HEK293 (cell line): ENCODE measurements around the gene MAEA.

Experiments
- CTCF ChIA-PET: fragments of 350-600 bp; formaldehyde crosslinking; extraction: SDS; loops from one replicate; lab custom pipeline; 2021; ENCODE audit warnings: antibody characterized with exemption; lab: Yijun Ruan, JAX
- POLR2A ChIA-PET: fragments of 300-600 bp; formaldehyde crosslinking; extraction: SDS; loops from one replicate; lab custom pipeline; 2020; ENCODE audit warnings: antibody characterized with exemption, inconsistent platforms; lab: Yijun Ruan, JAX
- H3K27ac ChIP-seq: fragments of 200-500 bp; sonication (Bioruptor generic); 2 replicates; pipeline ENCODE4 v1.5.1; 2014; ENCODE audit warnings: low read depth, low read length, control low read depth, inconsistent platforms; ENCODE audit errors: extremely low read depth
- H3K36me3 ChIP-seq, 2 experiments: fragments of 200-500 bp in 1 of 2; sonication (Bioruptor generic) in 1 of 2; 1 replicate in 1 of 2; 2 replicates in 1 of 2; pipeline ENCODE4 v1.5.1; 2014 to 2017; ENCODE audit warnings: inconsistent platforms in 2 of 2, low read length in 2 of 2; ENCODE audit not compliant: control insufficient read depth in 2 of 2, insufficient read depth in 1 of 2
- H3K4me1 ChIP-seq: fragments of 200-500 bp; sonication (Bioruptor generic); 2 replicates; pipeline ENCODE4 v1.5.1; 2014; ENCODE audit warnings: mild to moderate bottlenecking, low read length, inconsistent platforms; ENCODE audit not compliant: control insufficient read depth, insufficient read depth
- H3K4me3 ChIP-seq: 2 replicates; pipeline ENCODE4 v1.5.1; 2011; ENCODE audit warnings: low read depth, mild to moderate bottlenecking, control low read depth, low read length, moderate library complexity
- H3K9me3 ChIP-seq: fragments of 200-500 bp; sonication (Bioruptor generic); 2 replicates; pipeline ENCODE4 v1.5.1; 2014; ENCODE audit warnings: low read depth, low read length, inconsistent platforms; ENCODE audit not compliant: control insufficient read depth, insufficient read depth
- BCL6B ChIP-seq: fragments of 450-650 bp; formaldehyde crosslinking; IDR thresholded peaks from 2 replicates; pipeline ENCODE4 v1.5.1; 2017; ENCODE audit warnings: missing biosample characterization, missing genetic modification characterization
- KLF8 ChIP-seq: fragments of 450-650 bp; formaldehyde crosslinking; IDR thresholded peaks from 2 replicates; pipeline ENCODE4 v1.5.1; 2016; ENCODE audit warnings: missing biosample characterization, missing genetic modification characterization
- YY1 ChIP-seq: fragments of 450-650 bp; formaldehyde crosslinking; IDR thresholded peaks from 2 replicates; pipeline ENCODE4 v1.5.1; 2018; ENCODE audit warnings: missing biosample characterization, missing genetic modification characterization
- ZBTB26 ChIP-seq: fragments of 450-650 bp; formaldehyde crosslinking; optimal IDR thresholded peaks from 2 replicates; pipeline ENCODE3; 2016; ENCODE audit warnings: missing biosample characterization, mild to moderate bottlenecking, missing genetic modification characterization
- ZBTB8A ChIP-seq: fragments of 450-650 bp; formaldehyde crosslinking; IDR thresholded peaks from 2 replicates; pipeline ENCODE4 v1.5.1; 2016; ENCODE audit warnings: missing biosample characterization, missing genetic modification characterization
- ZNF335 ChIP-seq: fragments of 450-650 bp; formaldehyde crosslinking; conservative IDR thresholded peaks from 2 replicates; pipeline ENCODE4 v1.5.1; 2016; ENCODE audit warnings: missing biosample characterization, missing genetic modification characterization
- ZNF423 ChIP-seq: fragments of 450-650 bp; formaldehyde crosslinking; IDR thresholded peaks from 2 replicates; pipeline ENCODE4 v1.5.1; 2016; ENCODE audit warnings: missing biosample characterization, missing genetic modification characterization
- ZNF529 ChIP-seq: fragments of 450-650 bp; formaldehyde crosslinking; IDR thresholded peaks from 2 replicates; pipeline ENCODE4 v1.5.1; 2017; ENCODE audit warnings: missing genetic modification characterization, missing biosample characterization; ENCODE audit not compliant: insufficient replicate concordance
- ZNF561 ChIP-seq: fragments of 450-650 bp; IDR thresholded peaks from 2 replicates; pipeline ENCODE4 v1.5.1; 2018; ENCODE audit warnings: missing biosample characterization, missing genetic modification characterization, borderline replicate concordance
- ZNF660 ChIP-seq: fragments of 450-650 bp; IDR thresholded peaks from 2 replicates; pipeline ENCODE4 v1.5.1; 2018; ENCODE audit warnings: missing biosample characterization, mild to moderate bottlenecking, missing genetic modification characterization
- ZNF792 ChIP-seq: fragments of 450-650 bp; formaldehyde crosslinking; IDR thresholded peaks from 2 replicates; pipeline ENCODE4 v1.5.1; 2016; ENCODE audit warnings: missing biosample characterization, missing genetic modification characterization
- ZSCAN30 ChIP-seq: fragments of 450-650 bp; IDR thresholded peaks from 2 replicates; pipeline ENCODE4 v1.5.1; 2018; ENCODE audit warnings: missing biosample characterization, mild to moderate bottlenecking, missing genetic modification characterization, moderate library complexity

MAEA gene

GRCh38 chr4:1248245-1249147 lies 41.2 kb upstream of the MAEA start, which contains the start of gene CTBP1:
Gene CTBP1 (minus strand): TSS chr4:1249130. CDS start chr4:1241331, 7,799 bp downstream.
- H3K36me3 ChIP-seq, result peaks cover 0 to 30% of the 10 kb centered on the region in 2 experiments; a peak in 1 of 3 replicates
- H3K4me3 ChIP-seq, result peak within 1 kb of the TSS; percentile 67
- TF ChIP-seq KLF8 (tag by site-specific recombination), result 0 out of 2 replicates have a peak, but pooled peaks have one; percentile 23
- TF ChIP-seq ZBTB26, result peak; percentile 43
- TF ChIP-seq YY1 (tag by site-specific recombination), result 0 out of 2 replicates have a peak, but pooled peaks have one; percentile 5
- TF ChIP-seq ZSCAN30 (tag by site-specific recombination), result 0 out of 2 replicates have a peak, but pooled peaks have one; percentile 25
- no peak for TF ChIP-seq BCL6B (tag by site-specific recombination)
- no peaks in the 10 kb centered on the region for H3K9me3 ChIP-seq
- CTCF ChIA-PET, result no interaction called here
- peak within 1 kb of the TSS; percentile 93 for H3K27ac ChIP-seq
- POLR2A ChIA-PET, result interaction anchor here (2.5 to 4.6 kb wide), 2 partner anchors 41 to 97 kb away, joined by 9 to 41 read pairs; partner anchors contain the start of genes MAEA and UVSSA
- no peaks in the 10 kb centered on the region; the same call in 1 of the 2 replicates for H3K4me1 ChIP-seq

- H3K4me1 ChIP-seq, result no peaks in the 10 kb centered on the region; the same call in 1 of the 2 replicates
- peak; percentile 76; the same call in 1 of the 2 replicates for TF ChIP-seq ZSCAN30 (tag by site-specific recombination)
- no peak for TF ChIP-seq ZNF529 (tag by site-specific recombination)
- peak; percentile 34; the same call in 1 of the 2 replicates for TF ChIP-seq ZNF561 (tag by site-specific recombination)
- 0 out of 2 replicates have a peak, but pooled peaks have one; percentile 24 for TF ChIP-seq ZNF660
- TF ChIP-seq ZBTB8A (tag by site-specific recombination), result peak; percentile 44; the same call in 1 of the 2 replicates
- H3K27ac ChIP-seq, result peak overlapping the region; percentile 93
- POLR2A ChIA-PET, result interaction anchor here (2.5 to 4.6 kb wide), 2 partner anchors 40 to 97 kb away, joined by 9 to 41 read pairs; partner anchors contain the start of genes MAEA and UVSSA
- H3K36me3 ChIP-seq, result peaks cover 0 to 30% of the 10 kb centered on the region in 2 experiments; a peak in 1 of 3 replicates
- no peaks in the 10 kb centered on the region for H3K9me3 ChIP-seq
- CTCF ChIA-PET, result interaction anchor here (0.8 to 1.7 kb wide), 2 partner anchors 19 to 21 kb away, joined by 4 to 7 read pairs; no protein-coding TSS in a partner anchor
- peak overlapping the region; percentile 45 for H3K4me3 ChIP-seq
Observed at GRCh38 chr4:1249148-1249730, 40.5 kb upstream of the MAEA start.

GRCh38 chr4:1249731-1250526 lies 39.8 kb upstream of the MAEA start:
- Histone ChIP-seq H3K9me3 (no peaks in the 10 kb centered on the region), H3K27ac (peak overlapping the region; percentile 93), H3K36me3 (peaks cover 0 to 29% of the 10 kb centered on the region in 2 experiments; a peak in 1 of 3 replicates), H3K4me3 (peak overlapping the region; percentile 45), H3K4me1 (no peaks in the 10 kb centered on the region; the same call in 1 of the 2 replicates)
- ChIA-PET CTCF (interaction anchor here (0.8 to 1.7 kb wide), 2 partner anchors 18 to 20 kb away, joined by 4 to 7 read pairs; no protein-coding TSS in a partner anchor), POLR2A (interaction anchor here (1.5 to 4.6 kb wide), 3 partner anchors 10 to 96 kb away, joined by 3 to 41 read pairs (median 9); partner anchors contain the start of genes MAEA and UVSSA)
- TF ChIP-seq ZNF423 (no peak), ZNF792 (no peak), ZNF335 (tag by site-specific recombination) (peak; percentile 85)
